ENCODE results near the gene WNT9A.

DNA sequence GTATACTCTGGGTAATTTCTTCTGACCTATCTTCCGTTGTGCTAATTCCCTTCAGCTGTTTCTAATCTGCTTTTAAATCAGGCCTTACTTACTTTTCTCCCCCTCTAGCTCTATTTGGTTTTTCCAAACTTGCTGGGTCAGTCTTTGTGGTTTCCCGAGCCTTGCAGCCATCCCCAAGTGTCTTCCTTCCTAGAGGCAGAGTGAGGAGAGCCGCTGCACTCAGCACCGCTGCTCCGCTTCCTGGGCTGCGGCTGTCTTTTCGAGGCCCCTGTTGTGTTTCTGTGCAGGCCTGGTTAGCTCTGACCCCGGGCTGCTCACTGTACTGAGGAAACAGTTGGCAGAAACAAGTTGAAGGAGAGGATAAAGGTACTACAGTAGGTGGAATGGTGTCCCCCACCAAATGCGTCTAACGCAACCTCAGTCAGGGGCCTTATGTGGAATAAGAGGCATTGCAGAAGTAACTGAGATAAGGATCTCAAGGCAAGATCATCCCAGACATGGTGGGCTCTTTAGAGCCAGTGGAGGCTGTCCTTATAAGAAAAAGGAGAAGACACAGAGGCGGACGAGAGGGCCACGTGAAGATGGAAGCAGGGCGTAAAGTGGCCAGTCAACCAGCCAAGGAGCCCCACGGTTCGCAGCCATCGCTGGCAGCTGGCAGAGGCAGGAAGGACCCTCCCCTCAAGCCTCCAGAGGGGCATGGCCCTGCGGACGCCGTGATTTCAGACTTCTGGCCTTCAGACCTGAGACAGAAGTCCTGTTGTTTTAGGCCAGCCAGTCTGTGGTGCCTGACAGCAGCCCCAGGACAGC lies 10.5 kb downstream of the WNT9A start:
- TF ChIP-seq POLR2AphosphoS5 (IDR thresholded peaks at IDR 0.05; ENCODE audit: borderline replicate concordance, low read depth, low read length): no peak
- no peak for TF ChIP-seq EZH2 (IDR thresholded peaks at IDR 0.05)
